ENCODE measurements around the gene CACNB4.
"Not testable (repeated sequence)": the region's sequence is repeated elsewhere in the genome, so short reads cannot be mapped to it uniquely, and the experiment has no call there.

Gene CACNB4

GRCh38 chr2:151930042-151930441, 168.8 kb downstream of the CACNB4 start:
- Histone ChIP-seq H3K27me3 (ENCODE audit: control insufficient read depth, insufficient read depth, low read length) (no peaks in the 10 kb centered on the region), H3K36me3 (ENCODE audit: control insufficient read depth, insufficient read depth, low read length) (no peaks in the 10 kb centered on the region), H3K4me1 (ENCODE audit: control insufficient read depth, insufficient read depth, low read length) (no peaks in the 10 kb centered on the region; the same call in 1 of the 2 replicates), H3K27ac (ENCODE audit: low read length) (no peak overlapping the region), H3K4me3 (ENCODE audit: low read length) (no peak overlapping the region), H3K9me3 (ENCODE audit: control insufficient read depth, insufficient read depth, low read length) (no peaks in the 10 kb centered on the region)
- no peak for DNase-seq (ENCODE audit: low read depth, low spot score)
- no CpG with 5 or more reads among the region's 2 CpGs for WGBS (ENCODE audit: insufficient coverage, insufficient read length)

DNA sequence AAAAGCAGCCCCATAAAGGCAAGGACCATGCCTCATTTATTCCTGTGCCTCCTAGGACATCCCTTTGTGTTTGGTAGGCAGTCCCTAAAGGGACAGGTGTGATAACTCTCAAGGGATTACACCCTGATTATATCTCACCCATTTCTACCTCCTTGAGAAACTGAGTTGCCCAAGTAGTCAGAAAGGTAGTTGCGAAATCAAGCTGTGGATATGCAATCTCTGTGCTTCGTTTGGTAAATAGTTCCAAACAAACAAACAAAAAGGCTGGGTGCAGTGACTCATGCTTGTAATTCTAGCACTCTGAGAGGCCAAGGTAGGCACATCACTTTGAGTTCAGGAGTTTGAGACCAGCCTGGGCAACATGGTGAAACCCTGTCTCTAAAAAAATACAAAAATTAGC, 170.5 kb downstream of the CACNB4 start:
- no peaks in the 10 kb centered on the region for H3K9me3 ChIP-seq (ENCODE audit: control insufficient read depth, insufficient read depth, low read length)
- DNase-seq (ENCODE audit: low read depth, low spot score), result no peak
- H3K4me1 ChIP-seq (ENCODE audit: control insufficient read depth, insufficient read depth, low read length), result no peaks in the 10 kb centered on the region; the same call in 1 of the 2 replicates
- H3K27me3 ChIP-seq (ENCODE audit: control insufficient read depth, insufficient read depth, low read length), result no peaks in the 10 kb centered on the region
- no peak overlapping the region for H3K27ac ChIP-seq (ENCODE audit: low read length)
- H3K36me3 ChIP-seq (ENCODE audit: control insufficient read depth, insufficient read depth, low read length), result no peaks in the 10 kb centered on the region
- H3K4me3 ChIP-seq (ENCODE audit: low read length), result no peak overlapping the region
- no CpG with 5 or more reads among the region's 2 CpGs for WGBS (ENCODE audit: insufficient coverage, insufficient read length)

GRCh38 chr2:151927501-151928221, 171.2 kb downstream of the CACNB4 start:
- WGBS (ENCODE audit: insufficient coverage, insufficient read length), result no CpG with 5 or more reads among the region's 7 CpGs
- H3K4me3 ChIP-seq (ENCODE audit: low read length), result no peak overlapping the region
- H3K9me3 ChIP-seq (ENCODE audit: control insufficient read depth, insufficient read depth, low read length), result no peaks in the 10 kb centered on the region
- H3K27me3 ChIP-seq (ENCODE audit: control insufficient read depth, insufficient read depth, low read length), result no peaks in the 10 kb centered on the region
- H3K36me3 ChIP-seq (ENCODE audit: control insufficient read depth, insufficient read depth, low read length), result no peaks in the 10 kb centered on the region
- H3K27ac ChIP-seq (ENCODE audit: low read length), result no peak overlapping the region
- DNase-seq (ENCODE audit: low read depth, low spot score), result no peak
- H3K4me1 ChIP-seq (ENCODE audit: control insufficient read depth, insufficient read depth, low read length), result no peaks in the 10 kb centered on the region; the same call in 1 of the 2 replicates

DNA sequence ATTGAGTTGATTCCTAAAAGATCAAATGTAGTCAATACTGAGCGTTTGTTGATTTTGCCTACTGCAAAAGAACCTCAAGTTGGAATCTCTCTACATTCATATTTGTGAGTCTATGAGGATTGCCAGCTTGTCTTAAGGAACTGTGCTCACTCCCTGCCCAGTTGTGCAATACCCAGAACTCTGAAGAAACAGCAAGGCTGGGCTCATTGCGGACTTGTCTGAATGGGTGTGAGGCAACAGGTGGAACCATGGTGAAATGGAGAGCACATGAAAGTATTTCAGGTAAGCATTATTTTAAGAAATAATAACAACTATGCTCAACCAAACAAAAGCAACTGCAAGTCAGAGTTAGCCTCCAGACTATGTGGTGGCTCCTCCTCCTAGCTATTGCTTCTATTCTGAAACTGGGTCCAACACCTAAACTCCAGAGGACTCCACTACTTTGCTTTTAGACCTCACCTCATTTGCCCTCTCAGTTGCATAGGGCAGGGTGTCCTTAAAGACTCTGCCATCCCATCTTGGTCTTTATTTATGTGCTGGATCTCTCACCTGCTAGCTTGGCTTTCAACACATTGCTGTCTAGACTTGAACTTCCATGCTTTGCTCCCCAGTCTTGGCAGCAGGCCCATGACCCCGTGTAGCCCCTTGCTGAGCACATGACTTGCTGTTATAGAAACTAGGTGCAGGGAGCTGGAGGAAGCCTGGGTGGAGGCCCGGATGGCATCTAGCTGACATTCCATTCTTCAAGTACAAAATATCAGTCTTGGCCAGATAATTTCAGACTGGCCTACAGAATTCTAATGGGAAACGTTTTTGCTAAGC, 175.8 kb downstream of the CACNB4 start:
- Histone ChIP-seq H3K27ac (ENCODE audit: low read length) (no peak overlapping the region), H3K27me3 (ENCODE audit: control insufficient read depth, insufficient read depth, low read length) (no peaks in the 10 kb centered on the region), H3K4me3 (ENCODE audit: low read length) (no peak overlapping the region), H3K4me1 (ENCODE audit: control insufficient read depth, insufficient read depth, low read length) (no peaks in the 10 kb centered on the region; the same call in 1 of the 2 replicates), H3K9me3 (ENCODE audit: control insufficient read depth, insufficient read depth, low read length) (no peaks in the 10 kb centered on the region), H3K36me3 (ENCODE audit: control insufficient read depth, insufficient read depth, low read length) (no peaks in the 10 kb centered on the region)
- DNase-seq (ENCODE audit: low read depth, low spot score), result no peak
- WGBS (ENCODE audit: insufficient coverage, insufficient read length), result no CpG with 5 or more reads among the region's 5 CpGs

DNA sequence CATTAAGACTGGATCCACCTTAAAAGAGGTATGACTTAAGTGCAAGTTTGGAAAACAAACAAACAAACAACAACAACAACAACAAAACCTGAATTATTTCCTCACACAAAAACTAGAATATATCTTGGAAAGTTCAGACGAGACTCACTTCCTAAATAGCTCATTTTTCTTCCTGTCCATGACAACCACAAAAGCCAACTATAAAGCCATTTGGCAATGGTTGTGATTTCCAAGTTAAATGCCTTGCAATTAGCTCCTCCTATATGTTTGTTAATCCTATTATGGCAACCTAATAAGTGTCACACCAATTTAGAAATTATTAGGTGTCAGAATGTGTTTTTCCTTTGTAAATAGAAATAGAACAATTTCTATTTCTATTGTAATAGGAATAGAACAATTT, 179.1 kb downstream of the CACNB4 start:
- no CpG with 5 or more reads among the region's 1 CpG for WGBS (ENCODE audit: insufficient coverage, insufficient read length)
- H3K27me3 ChIP-seq (ENCODE audit: control insufficient read depth, insufficient read depth, low read length), result no peaks in the 10 kb centered on the region
- H3K9me3 ChIP-seq (ENCODE audit: control insufficient read depth, insufficient read depth, low read length), result no peaks in the 10 kb centered on the region
- no peaks in the 10 kb centered on the region for H3K4me1 ChIP-seq (ENCODE audit: control insufficient read depth, insufficient read depth, low read length)
- no peaks in the 10 kb centered on the region for H3K36me3 ChIP-seq (ENCODE audit: control insufficient read depth, insufficient read depth, low read length)
- no peak overlapping the region for H3K27ac ChIP-seq (ENCODE audit: low read length)
- H3K4me3 ChIP-seq (ENCODE audit: low read length), result no peak overlapping the region
- no peak for DNase-seq (ENCODE audit: low read depth, low spot score)

GRCh38 chr2:151918308-151918707, 180.5 kb downstream of the CACNB4 start:
- Histone ChIP-seq H3K4me1 (ENCODE audit: control insufficient read depth, insufficient read depth, low read length) (no peaks in the 10 kb centered on the region), H3K36me3 (ENCODE audit: control insufficient read depth, insufficient read depth, low read length) (no peaks in the 10 kb centered on the region), H3K27me3 (ENCODE audit: control insufficient read depth, insufficient read depth, low read length) (no peaks in the 10 kb centered on the region), H3K9me3 (ENCODE audit: control insufficient read depth, insufficient read depth, low read length) (no peaks in the 10 kb centered on the region), H3K27ac (ENCODE audit: low read length) (no peak overlapping the region), H3K4me3 (ENCODE audit: low read length) (no peak overlapping the region)
- no CpG with 5 or more reads among the region's 2 CpGs for WGBS (ENCODE audit: insufficient coverage, insufficient read length)
- DNase-seq (ENCODE audit: low read depth, low spot score), result no peak

- H3K27me3 ChIP-seq (ENCODE audit: control insufficient read depth, insufficient read depth, low read length), result no peaks in the 10 kb centered on the region
- H3K27ac ChIP-seq (ENCODE audit: low read length), result no peak overlapping the region
- no peaks in the 10 kb centered on the region for H3K9me3 ChIP-seq (ENCODE audit: control insufficient read depth, insufficient read depth, low read length)
- no CpG with 5 or more reads among the region's 5 CpGs for WGBS (ENCODE audit: insufficient coverage, insufficient read length)
- no peak overlapping the region for H3K4me3 ChIP-seq (ENCODE audit: low read length)
- no peaks in the 10 kb centered on the region for H3K36me3 ChIP-seq (ENCODE audit: control insufficient read depth, insufficient read depth, low read length)
- H3K4me1 ChIP-seq (ENCODE audit: control insufficient read depth, insufficient read depth, low read length), result no peaks in the 10 kb centered on the region
- DNase-seq (ENCODE audit: low read depth, low spot score), result no peak
Observed at GRCh38 chr2:151916632-151917031, 182.2 kb downstream of the CACNB4 start.

GRCh38 chr2:151915629-151916025, 183.2 kb downstream of the CACNB4 start:
- no CpG with 5 or more reads among the region's 7 CpGs for WGBS (ENCODE audit: insufficient coverage, insufficient read length)
- DNase-seq (ENCODE audit: low read depth, low spot score); H3K36me3 ChIP-seq (ENCODE audit: control insufficient read depth, insufficient read depth, low read length); H3K27ac ChIP-seq (ENCODE audit: low read length); H3K27me3 ChIP-seq (ENCODE audit: control insufficient read depth, insufficient read depth, low read length); H3K4me1 ChIP-seq (ENCODE audit: control insufficient read depth, insufficient read depth, low read length); H3K9me3 ChIP-seq (ENCODE audit: control insufficient read depth, insufficient read depth, low read length); H3K4me3 ChIP-seq (ENCODE audit: low read length): not testable (repeated sequence)

- WGBS (ENCODE audit: insufficient coverage, insufficient read length), result no CpG with 5 or more reads among the region's 12 CpGs
- Histone ChIP-seq H3K27me3 (ENCODE audit: control insufficient read depth, insufficient read depth, low read length) (no peaks in the 10 kb centered on the region), H3K36me3 (ENCODE audit: control insufficient read depth, insufficient read depth, low read length) (no peaks in the 10 kb centered on the region), H3K27ac (ENCODE audit: low read length) (no peak overlapping the region), H3K4me1 (ENCODE audit: control insufficient read depth, insufficient read depth, low read length) (no peaks in the 10 kb centered on the region), H3K9me3 (ENCODE audit: control insufficient read depth, insufficient read depth, low read length) (no peaks in the 10 kb centered on the region), H3K4me3 (ENCODE audit: low read length) (no peak overlapping the region)
- no peak for DNase-seq (ENCODE audit: low read depth, low spot score)
Observed at GRCh38 chr2:151914989-151915628, 183.7 kb downstream of the CACNB4 start.

DNA sequence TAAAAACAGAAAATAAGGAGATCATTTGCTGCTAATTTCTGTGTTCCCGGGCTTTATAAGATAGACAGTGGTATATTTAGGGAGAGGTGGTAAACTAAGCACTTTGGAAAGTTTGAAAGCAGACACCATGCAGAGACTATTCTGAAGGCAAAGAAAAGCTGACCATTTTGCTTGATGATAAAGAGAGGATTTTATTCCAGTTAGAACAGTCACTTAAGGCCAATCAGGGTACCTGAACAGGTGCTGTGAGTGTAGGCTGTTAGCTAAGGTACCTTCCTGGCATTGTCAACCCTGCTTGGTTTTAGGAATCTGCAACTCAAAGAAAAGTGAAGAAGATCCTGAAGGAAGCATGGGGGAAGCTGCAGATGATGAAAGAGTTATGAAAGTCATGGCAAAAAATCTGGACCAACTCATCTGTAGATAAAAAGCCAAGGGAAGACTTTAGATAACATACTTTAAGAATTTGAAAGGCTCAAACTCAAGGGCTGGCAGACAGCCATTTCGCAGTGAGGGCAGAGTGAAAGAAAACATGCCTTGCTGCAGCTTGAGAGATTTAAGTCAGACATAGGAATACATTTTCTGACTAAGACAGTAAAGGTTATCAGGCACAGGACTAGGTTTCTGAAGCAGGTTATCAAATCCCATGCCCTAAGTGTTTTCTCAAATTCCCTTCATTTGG, 190.5 kb downstream of the CACNB4 start:
- WGBS (ENCODE audit: insufficient coverage, insufficient read length), result no CpG with 5 or more reads among the region's 2 CpGs
- Histone ChIP-seq H3K4me1 (ENCODE audit: control insufficient read depth, insufficient read depth, low read length) (no peaks in the 10 kb centered on the region), H3K4me3 (ENCODE audit: low read length) (no peak overlapping the region), H3K9me3 (ENCODE audit: control insufficient read depth, insufficient read depth, low read length) (no peaks in the 10 kb centered on the region), H3K36me3 (ENCODE audit: control insufficient read depth, insufficient read depth, low read length) (no peaks in the 10 kb centered on the region), H3K27me3 (ENCODE audit: control insufficient read depth, insufficient read depth, low read length) (no peaks in the 10 kb centered on the region), H3K27ac (ENCODE audit: low read length) (no peak overlapping the region)
- no peak for DNase-seq (ENCODE audit: low read depth, low spot score)

All from iPS DF 6.9 (cell line).